Measurements from ENCODE around the gene ANKRD60.

The ANKRD60 gene

GRCh38 chr20:58268936-58269619 lies 40.6 kb upstream of the ANKRD60 start:
- H3K4me1 ChIP-seq, result no peaks in the 10 kb centered on the region
- no peak for TF ChIP-seq CTCF (IDR thresholded peaks at IDR 0.05)
- no peaks in the 10 kb centered on the region for H3K27me3 ChIP-seq
- H3K4me3 ChIP-seq, result no peak overlapping the region
- no peak overlapping the region for H3K27ac ChIP-seq
- H3K36me3 ChIP-seq, result peaks cover 19 to 67% (median 56%) of the 10 kb centered on the region in 3 donors
- DNase-seq, result no peak
- intact Hi-C loops (cut with DNase I; ENCODE audit: low total_unique reads), result no loop called here
- no peaks in the 10 kb centered on the region for H3K9me3 ChIP-seq

DNA sequence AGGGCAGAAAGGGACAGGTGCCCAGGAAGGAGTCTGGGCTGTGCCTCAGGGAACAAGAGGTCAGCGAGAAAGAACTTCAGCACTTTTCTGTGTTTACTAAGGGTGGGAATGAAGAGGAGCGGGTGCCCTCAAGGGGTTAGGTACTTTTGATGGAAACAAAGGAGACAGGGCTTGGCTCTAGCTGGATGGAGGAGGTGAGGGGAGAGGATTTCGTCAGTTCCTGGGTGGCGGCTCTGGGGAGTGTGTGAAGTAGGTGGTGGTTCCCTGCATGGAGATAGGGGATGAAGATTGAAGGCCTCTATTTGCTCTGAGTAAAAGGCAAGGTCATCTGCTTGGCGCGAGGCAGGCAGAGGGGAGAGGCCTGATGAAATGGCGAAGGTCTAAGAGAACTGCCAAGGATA lies 40.0 kb upstream of the ANKRD60 start:
- intact Hi-C loops (cut with DNase I; ENCODE audit: low total_unique reads), result no loop called here
- no peaks in the 10 kb centered on the region for H3K9me3 ChIP-seq
- no peaks in the 10 kb centered on the region for H3K27me3 ChIP-seq
- H3K4me1 ChIP-seq, result no peaks in the 10 kb centered on the region
- DNase-seq, result no peak
- peaks cover 20 to 73% (median 61%) of the 10 kb centered on the region in 3 donors for H3K36me3 ChIP-seq
- no peak for TF ChIP-seq CTCF (IDR thresholded peaks at IDR 0.05)
- no peak overlapping the region for H3K27ac ChIP-seq
- H3K4me3 ChIP-seq, result no peak overlapping the region

DNA sequence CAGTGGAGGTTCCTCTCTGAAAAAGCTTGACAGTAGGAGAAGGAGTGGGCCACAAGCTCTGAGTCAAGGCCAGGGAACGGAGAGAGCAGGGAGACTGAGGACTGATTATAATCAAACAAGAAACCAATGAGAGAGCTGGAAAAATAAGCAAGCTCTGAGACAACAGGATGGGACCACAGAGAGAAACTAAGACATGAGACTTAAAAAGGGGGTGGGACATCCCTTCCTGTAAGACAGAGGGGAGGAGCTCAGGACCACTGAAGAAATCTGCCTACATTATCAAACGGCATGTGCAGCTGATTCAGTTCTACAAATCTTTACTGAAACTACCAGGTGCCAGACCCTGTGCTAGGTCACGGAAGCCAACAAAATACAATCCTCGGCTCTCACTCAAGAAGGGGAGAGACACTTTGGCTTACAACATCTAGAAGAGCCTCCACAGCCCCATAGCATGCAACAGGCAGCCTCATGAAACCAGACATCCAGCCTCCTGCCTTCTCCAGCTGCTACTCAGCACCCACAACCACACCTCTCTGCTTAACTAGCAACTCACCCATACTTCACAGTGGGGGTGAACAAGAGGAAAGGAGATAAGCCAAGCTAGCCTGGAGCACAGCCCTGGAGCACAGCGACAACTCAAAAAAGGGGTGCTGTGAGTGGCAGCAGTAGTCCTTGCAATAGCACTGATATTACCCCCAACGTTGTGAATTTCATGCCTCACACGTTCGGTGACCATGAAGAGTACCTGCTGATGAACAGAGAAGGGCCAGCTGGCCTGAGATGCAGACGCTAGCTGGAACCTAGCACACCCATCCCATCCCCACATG lies 39.1 kb upstream of the ANKRD60 start:
- H3K9me3 ChIP-seq, result no peaks in the 10 kb centered on the region
- no peak for TF ChIP-seq CTCF (IDR thresholded peaks at IDR 0.05)

GRCh38 chr20:58264271-58264670 lies 35.8 kb upstream of the ANKRD60 start:
- H3K4me1 ChIP-seq, result peaks cover 0 to 3% (median 0%) of the 10 kb centered on the region in 4 donors
- no peaks in the 10 kb centered on the region for H3K9me3 ChIP-seq
- peaks cover 25 to 81% (median 53%) of the 10 kb centered on the region in 3 donors for H3K36me3 ChIP-seq
- DNase-seq, result no peak
- H3K4me3 ChIP-seq, result no peak overlapping the region
- no peak overlapping the region for H3K27ac ChIP-seq
- no peaks in the 10 kb centered on the region for H3K27me3 ChIP-seq
- intact Hi-C loops (cut with DNase I; ENCODE audit: low total_unique reads), result no loop called here
- no peak for TF ChIP-seq CTCF (IDR thresholded peaks at IDR 0.05)

More for the DNA sequence above, 39.1 kb upstream of the ANKRD60 start:
- DNase-seq, result no peak
- intact Hi-C loops (cut with DNase I; ENCODE audit: low total_unique reads), result no loop called here
- H3K4me3 ChIP-seq, result no peak overlapping the region
- H3K27ac ChIP-seq, result no peak overlapping the region
- no peaks in the 10 kb centered on the region for H3K4me1 ChIP-seq
- H3K36me3 ChIP-seq, result peaks cover 29 to 82% (median 66%) of the 10 kb centered on the region in 3 donors
- H3K27me3 ChIP-seq, result no peaks in the 10 kb centered on the region

DNA sequence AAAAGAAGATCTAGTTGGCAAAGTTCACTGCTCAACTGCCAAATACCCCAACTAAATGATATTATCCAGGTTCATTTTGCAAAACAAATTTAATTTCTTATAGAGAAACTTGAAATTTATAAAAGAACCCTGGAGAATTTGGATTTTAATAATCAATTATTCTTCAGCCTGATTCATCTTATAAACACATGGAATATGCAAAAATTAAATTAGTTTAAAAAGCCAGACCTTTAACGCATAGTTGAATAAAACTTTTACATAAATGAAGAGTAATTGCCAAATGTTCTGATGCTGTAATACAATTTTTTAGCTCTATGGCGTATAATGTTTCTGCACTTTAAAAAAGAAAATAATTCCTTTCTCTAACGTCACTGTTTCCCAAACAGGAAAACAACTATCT lies 33.2 kb upstream of the ANKRD60 start:
- intact Hi-C loops (cut with DNase I; ENCODE audit: low total_unique reads), result no loop called here
- no peak for TF ChIP-seq CTCF (IDR thresholded peaks at IDR 0.05)
- Histone ChIP-seq H3K27me3 (no peaks in the 10 kb centered on the region), H3K4me1 (peaks cover 0 to 5% (median 0%) of the 10 kb centered on the region in 4 donors), H3K9me3 (no peaks in the 10 kb centered on the region), H3K4me3 (no peak overlapping the region), H3K36me3 (peaks cover 15 to 57% (median 38%) of the 10 kb centered on the region in 3 donors), H3K27ac (no peak overlapping the region)
- DNase-seq, result no peak

All from tibial artery (tissue), 4 donors.